OCI-LY7 (cell line): ENCODE data around the gene RPL13.

ENCODE experiments used
- CTCF ChIP-seq: fragments of 200-600 bp; sonication (generic); conservative IDR thresholded peaks from 2 replicates; pipeline ENCODE4 v1.5.1; 2014; ENCODE audit warnings: mild to moderate bottlenecking, antibody characterized with exemption, low read length, moderate library complexity, mixed read lengths
- EZH2phosphoT487 ChIP-seq: fragments of 200-600 bp; sonication (generic); IDR thresholded peaks from 2 replicates; pipeline ENCODE4 v1.6.1; 2018; ENCODE audit warnings: low read depth, borderline replicate concordance, mild to moderate bottlenecking, mixed run types, antibody characterized with exemption, low read length, moderate library complexity, mixed read lengths

GRCh38 chr16:89553733-89554132 is 6.7 kb upstream of the RPL13 start:
- no peak for TF ChIP-seq CTCF
- no peak for TF ChIP-seq EZH2phosphoT487
